GM19467 (cell line): ENCODE data around the gene MUC3A.
"Not testable (repeated sequence)": the region's sequence is repeated elsewhere in the genome, so short reads cannot be mapped to it uniquely, and the experiment has no call there.

Experiments used
- ATAC-seq: cut with Tn5 transposase; IDR thresholded peaks from one replicate; pipeline ENCODE4 v1.9.1; 2021; ENCODE audit warnings: mild to moderate bottlenecking, moderate library complexity; ENCODE audit not compliant: unreplicated experiment

The MUC3A gene

GRCh38 chr7:100971111-100972001 lies 22.0 kb downstream of the MUC3A start:
- no peak for ATAC-seq

GRCh38 chr7:100972002-100972347 lies 22.6 kb downstream of the MUC3A start:
- no peak for ATAC-seq

- no peak for ATAC-seq
These were observed 24.7 kb downstream of the MUC3A start for GRCh38 chr7:100974021-100974420.

GRCh38 chr7:100975371-100975821 lies 26.1 kb downstream of the MUC3A start:
- no peak for ATAC-seq

GRCh38 chr7:100978300-100978699 lies 29.0 kb downstream of the MUC3A start:
- no peak for ATAC-seq

- no peak for ATAC-seq
These were observed 34.3 kb downstream of the MUC3A start for GRCh38 chr7:100983451-100984187.

GRCh38 chr7:100984241-100984918 lies 35.0 kb downstream of the MUC3A start:
- not testable (repeated sequence) for ATAC-seq

GRCh38 chr7:100985033-100985797 lies 35.9 kb downstream of the MUC3A start:
- not testable (repeated sequence) for ATAC-seq

- ATAC-seq: no peak
These were observed 42.3 kb downstream of the MUC3A start for GRCh38 chr7:100991631-100992030.

- not testable (repeated sequence) for ATAC-seq
These were observed 42.9 kb downstream of the MUC3A start for GRCh38 chr7:100992280-100992679.

GRCh38 chr7:100994671-100995070 lies 45.3 kb downstream of the MUC3A start:
- not testable (repeated sequence) for ATAC-seq

- ATAC-seq: not testable (repeated sequence)
These were observed 49.2 kb downstream of the MUC3A start for GRCh38 chr7:100998530-100998929.

- not testable (repeated sequence) for ATAC-seq
These were observed 50.0 kb downstream of the MUC3A start for GRCh38 chr7:100999334-100999733.

GRCh38 chr7:101000025-101000424 lies 50.7 kb downstream of the MUC3A start:
- ATAC-seq: not testable (repeated sequence)

- ATAC-seq: not testable (repeated sequence)
These were observed 53.0 kb downstream of the MUC3A start for GRCh38 chr7:101002333-101002732.

- ATAC-seq: not testable (repeated sequence)
These were observed 58.0 kb downstream of the MUC3A start for GRCh38 chr7:101007361-101007760.

- no peak for ATAC-seq
These were observed 60.3 kb downstream of the MUC3A start for GRCh38 chr7:101009629-101010028.

- no peak for ATAC-seq
These were observed 63.6 kb downstream of the MUC3A start for GRCh38 chr7:101012931-101013330.

- ATAC-seq: no peak
These were observed 66.3 kb downstream of the MUC3A start for GRCh38 chr7:101015626-101016025.

GRCh38 chr7:101017064-101017777 lies 67.9 kb downstream of the MUC3A start:
- ATAC-seq: peak; percentile 49
